Neural crest cell (in vitro differentiated cells): ENCODE measurements around the gene FOXA3. TPM values are rescaled to one million over a fixed set of nuclear protein-coding genes. Genes with fewer than 3 reads are reported as not detected.
"Not testable (repeated sequence)": the region's sequence is repeated elsewhere in the genome, so short reads cannot be mapped to it uniquely, and the experiment has no call there.

Experiments
- DNase-seq: peaks from one replicate; pipeline ENCODE4 v3.0.0; 2021; ENCODE audit warnings: low read depth, mixed read lengths, low spot score
- H3K27ac Mint-ChIP-seq: one replicate; pipeline ENCODE4 v1.8.0; 2021; ENCODE audit warnings: mild to moderate bottlenecking, mixed read lengths; ENCODE audit not compliant: unreplicated experiment
- H3K27me3 Mint-ChIP-seq: 2 replicates; pipeline ENCODE4 v1.8.0; 2021; ENCODE audit warnings: low read depth, mild to moderate bottlenecking, mixed read lengths
- H3K36me3 Mint-ChIP-seq: 2 replicates; pipeline ENCODE4 v1.8.0; 2021; ENCODE audit warnings: low read depth, mild to moderate bottlenecking, mixed read lengths
- H3K4me1 Mint-ChIP-seq: 2 replicates; pipeline ENCODE4 v1.8.0; 2021; ENCODE audit warnings: mixed read lengths
- H3K4me3 Mint-ChIP-seq: one replicate; pipeline ENCODE4 v1.8.0; 2021; ENCODE audit warnings: mild to moderate bottlenecking, mixed read lengths
- H3K9me3 Mint-ChIP-seq: 2 replicates; pipeline ENCODE4 v1.8.0; 2021; ENCODE audit warnings: mixed read lengths
- CTCF ChIP-seq: fragments of 200-600 bp; sonication (generic); conservative IDR thresholded peaks from 2 replicates; pipeline ENCODE4 v1.5.0; 2021; ENCODE audit warnings: antibody characterized with exemption, mild to moderate bottlenecking
- total RNA-seq: library from RNA; stranded (reverse); gene quantifications from 2 replicates; pipeline ENCODE4 v1.2.1, GENCODE V29; 2021

FOXA3 gene
- total RNA-seq, 1 donor from 2014 or later = not detected

GRCh38 chr19:45889210-45889885 is 25.2 kb downstream of the FOXA3 start:
- peaks cover 5% of the 10 kb centered on the region for H3K36me3 Mint-ChIP-seq

GRCh38 chr19:45890877-45891276 is 26.8 kb downstream of the FOXA3 start:
- no peak for DNase-seq
- TF ChIP-seq CTCF = no peak
- H3K4me1 Mint-ChIP-seq = peaks cover 15% of the 10 kb centered on the region

More at GRCh38 chr19:45889210-45889885, 25.2 kb downstream of the FOXA3 start:
- peaks cover 6% of the 10 kb centered on the region for H3K27me3 Mint-ChIP-seq
- H3K27ac Mint-ChIP-seq = no peak overlapping the region
- no peak for DNase-seq
- H3K4me1 Mint-ChIP-seq = peaks cover 16% of the 10 kb centered on the region
- no peak for TF ChIP-seq CTCF
- H3K9me3 Mint-ChIP-seq = no peaks in the 10 kb centered on the region
- no peak overlapping the region for H3K4me3 Mint-ChIP-seq

GRCh38 chr19:45895519-45895972 is 31.4 kb downstream of the FOXA3 start:
- Mint-ChIP-seq H3K27ac (no peak overlapping the region), H3K36me3 (peaks cover 3% of the 10 kb centered on the region), H3K9me3 (no peaks in the 10 kb centered on the region), H3K27me3 (peaks cover 4% of the 10 kb centered on the region), H3K4me1 (peaks cover under 1% of the 10 kb centered on the region), H3K4me3 (peak overlapping the region; percentile 9)
- no peak for TF ChIP-seq CTCF
- no peak for DNase-seq

More at GRCh38 chr19:45890877-45891276, 26.8 kb downstream of the FOXA3 start:
- peaks cover 6% of the 10 kb centered on the region for H3K27me3 Mint-ChIP-seq
- H3K4me3 Mint-ChIP-seq = no peak overlapping the region
- H3K9me3 Mint-ChIP-seq = no peaks in the 10 kb centered on the region
- H3K27ac Mint-ChIP-seq = no peak overlapping the region
- peaks cover 5% of the 10 kb centered on the region for H3K36me3 Mint-ChIP-seq

- H3K4me3 Mint-ChIP-seq, H3K27ac Mint-ChIP-seq, H3K36me3 Mint-ChIP-seq, H3K27me3 Mint-ChIP-seq, H3K4me1 Mint-ChIP-seq, DNase-seq, H3K9me3 Mint-ChIP-seq: not testable (repeated sequence)
Measured at GRCh38 chr19:45895983-45896599, 32.0 kb downstream of the FOXA3 start.

- H3K27ac Mint-ChIP-seq = no peak overlapping the region
- no peak for TF ChIP-seq CTCF
- H3K4me3 Mint-ChIP-seq = no peak overlapping the region
- no peak for DNase-seq
- peaks cover 18% of the 10 kb centered on the region for H3K27me3 Mint-ChIP-seq
- H3K4me1 Mint-ChIP-seq = peaks cover 6% of the 10 kb centered on the region
- H3K9me3 Mint-ChIP-seq = no peaks in the 10 kb centered on the region
- peaks cover 6% of the 10 kb centered on the region for H3K36me3 Mint-ChIP-seq
Measured at GRCh38 chr19:45897261-45897812, 33.2 kb downstream of the FOXA3 start.

GRCh38 chr19:45899253-45899652 is 35.1 kb downstream of the FOXA3 start:
- Mint-ChIP-seq H3K4me3 (peak overlapping the region; percentile 39), H3K27ac (no peak overlapping the region), H3K36me3 (peaks cover 4% of the 10 kb centered on the region), H3K4me1 (peaks cover 11% of the 10 kb centered on the region), H3K27me3 (peaks cover 21% of the 10 kb centered on the region), H3K9me3 (no peaks in the 10 kb centered on the region)
- DNase-seq = no peak
- no peak for TF ChIP-seq CTCF
